ENCODE results near the gene RABL2A.
"Not testable (repeated sequence)": the region's sequence is repeated elsewhere in the genome, so short reads cannot be mapped to it uniquely, and the experiment has no call there.

RABL2A gene

DNA sequence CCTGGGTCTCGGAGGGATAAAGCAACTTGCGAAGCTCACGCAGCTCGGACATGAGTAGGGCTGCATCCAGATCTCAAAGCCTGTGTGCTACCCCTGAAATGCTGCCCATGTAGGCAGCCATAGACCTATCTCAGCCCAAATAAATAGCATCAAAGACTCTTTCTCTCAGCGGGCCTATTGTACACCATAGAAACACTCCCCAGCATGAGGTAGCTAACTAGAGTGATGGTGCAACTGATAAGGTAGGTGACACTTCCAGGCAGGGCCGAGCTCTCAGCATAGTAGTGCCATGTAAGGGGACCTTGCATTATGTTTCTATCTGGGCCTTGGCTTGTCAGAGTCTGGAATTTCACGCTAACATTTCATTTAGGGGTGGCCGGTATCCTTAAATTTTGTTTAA lies 52.4 kb downstream of the RABL2A start:
- Histone ChIP-seq H3K27me3 (ENCODE audit: control insufficient read depth, insufficient read depth, low read length, poor library complexity, severe bottlenecking) (peaks cover 3% of the 10 kb centered on the region), H3K36me3 (ENCODE audit: control insufficient read depth, insufficient read depth, low read length) (no peaks in the 10 kb centered on the region), H3K4me3 (ENCODE audit: insufficient read depth, low read depth, low read length) (no peak overlapping the region), H3K9me3 (ENCODE audit: control insufficient read depth, low read length) (no peaks in the 10 kb centered on the region), H3K4me1 (ENCODE audit: control insufficient read depth, insufficient read depth, low read length) (no peaks in the 10 kb centered on the region), H3K27ac (ENCODE audit: insufficient read depth, low read depth, low read length, poor library complexity, severe bottlenecking) (no peak overlapping the region)
- WGBS, 2 experiments: 92% methylated on average over 6 to 8 of the region's 8 CpGs

DNA sequence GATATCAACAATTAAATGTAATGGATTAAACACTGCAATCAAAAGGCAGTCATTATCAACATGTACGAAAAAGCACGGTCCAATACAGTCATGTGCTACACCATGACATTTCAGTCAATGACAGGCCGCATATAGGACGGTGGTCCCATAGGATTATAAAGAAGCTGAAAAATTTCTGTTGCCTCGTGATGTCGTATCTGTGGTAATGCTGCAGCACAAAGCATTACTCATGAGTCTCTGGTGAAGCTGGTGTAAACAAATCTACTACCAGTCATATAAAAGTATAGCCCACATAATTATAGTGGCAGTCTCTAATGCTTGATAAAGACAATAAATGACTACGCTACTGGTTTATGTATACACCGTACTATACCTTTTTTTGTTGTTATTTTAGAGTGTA lies 58.4 kb downstream of the RABL2A start:
- H3K4me3 ChIP-seq (ENCODE audit: insufficient read depth, low read depth, low read length): no peak overlapping the region
- no peaks in the 10 kb centered on the region for H3K4me1 ChIP-seq (ENCODE audit: control insufficient read depth, insufficient read depth, low read length)
- 93 to 100% methylated on average over 7 to 8 of the region's 8 CpGs for WGBS, 2 experiments
- H3K9me3 ChIP-seq (ENCODE audit: control insufficient read depth, low read length): no peaks in the 10 kb centered on the region
- no peaks in the 10 kb centered on the region for H3K27me3 ChIP-seq (ENCODE audit: control insufficient read depth, insufficient read depth, low read length, poor library complexity, severe bottlenecking)
- H3K27ac ChIP-seq (ENCODE audit: insufficient read depth, low read depth, low read length, poor library complexity, severe bottlenecking): no peak overlapping the region
- H3K36me3 ChIP-seq (ENCODE audit: control insufficient read depth, insufficient read depth, low read length): no peaks in the 10 kb centered on the region

DNA sequence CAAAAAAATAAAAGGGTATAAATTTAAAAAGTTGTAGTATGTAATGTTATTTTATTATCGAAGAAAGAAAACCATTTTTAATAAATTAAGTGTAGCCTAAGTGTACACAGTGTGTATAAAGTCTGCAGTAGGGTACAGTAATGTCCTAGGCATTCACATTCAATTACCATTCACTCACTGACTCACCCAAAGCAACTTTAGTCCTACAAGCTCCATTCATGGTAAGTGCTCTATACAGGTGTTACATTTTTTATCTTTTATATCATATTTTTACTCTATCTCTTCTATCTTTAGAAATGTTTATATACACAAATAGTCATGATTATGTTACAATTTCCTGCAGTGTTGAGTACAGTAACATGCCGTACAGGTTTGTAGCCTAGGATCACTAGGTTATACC lies 59.5 kb downstream of the RABL2A start:
- Histone ChIP-seq H3K4me1 (ENCODE audit: control insufficient read depth, insufficient read depth, low read length) (no peaks in the 10 kb centered on the region), H3K27ac (ENCODE audit: insufficient read depth, low read depth, low read length, poor library complexity, severe bottlenecking) (no peak overlapping the region), H3K27me3 (ENCODE audit: control insufficient read depth, insufficient read depth, low read length, poor library complexity, severe bottlenecking) (no peaks in the 10 kb centered on the region), H3K4me3 (ENCODE audit: insufficient read depth, low read depth, low read length) (no peak overlapping the region), H3K36me3 (ENCODE audit: control insufficient read depth, insufficient read depth, low read length) (no peaks in the 10 kb centered on the region), H3K9me3 (ENCODE audit: control insufficient read depth, low read length) (no peaks in the 10 kb centered on the region)
- 92 to 100% methylated on average over 2 of the region's 2 CpGs for WGBS, 2 experiments

DNA sequence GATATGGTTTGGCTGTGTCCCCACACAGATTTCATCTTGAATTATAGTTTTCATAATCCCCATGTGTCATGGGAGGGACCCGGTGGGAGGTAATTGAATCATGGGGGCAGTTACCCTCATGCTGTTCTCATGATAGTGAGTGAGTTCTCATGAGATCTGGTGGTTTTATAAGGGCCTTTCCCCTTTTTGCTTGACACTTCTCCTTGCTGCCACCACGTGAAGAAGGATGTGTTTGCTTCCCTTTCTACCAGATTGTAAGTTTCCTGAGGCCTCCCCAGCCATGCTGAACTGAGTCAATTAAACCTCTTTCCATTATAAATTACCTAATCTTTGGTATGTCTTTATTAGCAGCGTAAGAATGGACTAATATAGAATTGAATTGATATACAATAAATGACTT lies 63.8 kb downstream of the RABL2A start:
- not testable (repeated sequence) for H3K36me3 ChIP-seq (ENCODE audit: control insufficient read depth, insufficient read depth, low read length); H3K27me3 ChIP-seq (ENCODE audit: control insufficient read depth, insufficient read depth, low read length, poor library complexity, severe bottlenecking); H3K4me1 ChIP-seq (ENCODE audit: control insufficient read depth, insufficient read depth, low read length); H3K9me3 ChIP-seq (ENCODE audit: control insufficient read depth, low read length); H3K4me3 ChIP-seq (ENCODE audit: insufficient read depth, low read depth, low read length); H3K27ac ChIP-seq (ENCODE audit: insufficient read depth, low read depth, low read length, poor library complexity, severe bottlenecking)
- 54 to 60% methylated on average over 2 of the region's 3 CpGs for WGBS, 2 experiments
